NCI-H1417 (cell line): ENCODE data around the gene INTS1.
"Not testable (repeated sequence)": the region's sequence is repeated elsewhere in the genome, so short reads cannot be mapped to it uniquely, and the experiment has no call there.

ENCODE experiments used
- DNase-seq, 3 experiments: peaks; one replicate each; lab custom pipeline; 2025; lab: John Stamatoyannopoulos, UW

The INTS1 gene

DNA sequence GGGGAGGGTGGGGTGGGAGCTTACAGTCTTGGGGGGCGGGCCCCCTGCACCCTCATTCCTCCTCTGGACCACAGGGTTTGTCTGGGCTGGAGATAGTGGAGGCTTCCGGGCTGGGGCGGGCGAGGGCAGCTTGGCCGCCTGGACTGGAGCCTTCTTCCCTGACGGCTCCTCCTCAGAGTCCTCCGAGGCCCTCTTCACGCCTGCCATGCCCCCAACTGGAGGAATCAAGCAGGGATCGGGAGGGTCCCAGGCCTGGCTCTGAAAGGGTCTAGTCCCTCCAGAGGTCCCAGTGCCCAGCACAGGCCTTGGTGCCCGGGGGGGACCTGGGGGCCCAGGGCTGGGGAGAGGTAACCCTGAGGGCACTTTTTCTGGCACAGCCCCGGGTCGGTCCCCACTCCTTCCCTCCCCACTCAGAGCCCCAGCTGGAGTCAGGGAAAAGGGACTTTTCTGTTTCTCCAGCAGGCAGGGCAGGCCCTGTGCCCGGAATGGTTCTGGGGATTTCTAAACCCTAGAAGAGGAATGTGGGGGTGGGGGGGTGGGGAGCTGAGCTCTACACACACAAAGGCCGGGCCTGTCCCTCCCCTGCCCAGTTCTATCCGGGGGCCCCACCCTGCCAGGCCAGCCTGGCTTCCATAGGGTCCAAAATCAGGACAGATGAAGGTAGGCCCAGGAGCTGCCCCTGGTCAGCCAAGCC is 56.5 kb downstream of the INTS1 start:
- DNase-seq, result no peak

DNA sequence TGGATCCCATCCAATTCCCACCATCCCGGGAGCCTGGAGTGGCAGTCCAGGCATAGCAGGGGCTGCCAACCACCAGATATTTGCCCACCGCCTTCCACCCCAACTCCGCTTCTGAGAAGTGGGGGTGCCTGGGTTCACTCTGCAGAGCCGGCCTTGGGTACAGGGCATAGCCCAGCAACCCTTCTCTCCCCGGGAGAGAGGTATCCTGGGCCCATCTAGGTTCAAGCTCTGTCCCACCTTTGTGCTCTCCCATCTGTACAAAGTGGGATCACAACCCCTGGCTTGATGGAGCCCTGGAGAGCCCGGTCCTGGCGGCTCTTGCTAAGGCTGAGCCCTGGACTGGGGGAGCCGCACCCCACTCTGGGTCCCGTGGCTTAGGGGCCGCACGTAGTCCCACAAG is 57.1 kb downstream of the INTS1 start:
- DNase-seq, result no peak

DNA sequence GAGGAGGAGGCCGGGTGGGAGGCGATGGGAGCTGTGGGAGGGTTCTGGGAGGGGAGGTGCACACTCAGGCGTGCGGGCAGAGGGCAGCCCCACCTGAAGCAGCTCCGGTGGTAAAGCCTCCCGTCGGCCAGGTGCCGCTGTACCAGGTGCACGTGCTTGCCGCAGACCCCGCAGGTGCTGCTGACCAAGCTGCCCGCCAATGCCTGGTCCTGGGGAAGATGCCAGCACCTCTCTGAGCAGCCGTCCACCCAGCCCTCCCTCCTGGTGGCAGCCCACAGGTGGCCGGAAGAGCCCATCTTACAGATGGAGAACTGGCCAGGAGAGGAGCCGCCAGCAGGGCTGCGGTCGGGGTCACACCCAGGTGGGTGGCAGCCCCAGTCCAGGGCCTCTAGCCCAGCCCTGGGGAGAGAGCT is 57.6 kb downstream of the INTS1 start:
- DNase-seq, result peak in 2 of 3 experiments; percentile 69 to 82

DNA sequence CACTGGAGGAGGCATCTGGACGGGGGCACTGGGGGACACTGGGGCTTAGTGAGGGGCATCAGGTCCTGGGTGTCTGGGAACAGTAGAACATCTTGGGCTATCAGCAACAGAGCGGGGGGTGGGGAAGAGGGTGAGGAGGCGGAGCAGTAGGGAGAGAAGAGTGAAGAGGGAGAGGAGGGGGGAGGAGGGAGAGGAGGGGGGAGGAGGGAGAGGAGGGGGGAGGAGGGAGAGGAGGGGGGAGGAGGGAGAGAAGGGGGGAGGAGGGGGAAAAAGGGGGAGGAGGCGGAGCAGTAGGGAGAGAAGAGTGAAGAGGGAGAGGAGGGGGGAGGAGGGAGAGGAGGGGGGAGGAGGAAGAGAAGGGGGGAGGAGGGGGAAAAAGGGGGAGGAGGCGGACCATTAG is 58.2 kb downstream of the INTS1 start:
- peak in 1 of 3 experiments; percentile 60 for DNase-seq

DNA sequence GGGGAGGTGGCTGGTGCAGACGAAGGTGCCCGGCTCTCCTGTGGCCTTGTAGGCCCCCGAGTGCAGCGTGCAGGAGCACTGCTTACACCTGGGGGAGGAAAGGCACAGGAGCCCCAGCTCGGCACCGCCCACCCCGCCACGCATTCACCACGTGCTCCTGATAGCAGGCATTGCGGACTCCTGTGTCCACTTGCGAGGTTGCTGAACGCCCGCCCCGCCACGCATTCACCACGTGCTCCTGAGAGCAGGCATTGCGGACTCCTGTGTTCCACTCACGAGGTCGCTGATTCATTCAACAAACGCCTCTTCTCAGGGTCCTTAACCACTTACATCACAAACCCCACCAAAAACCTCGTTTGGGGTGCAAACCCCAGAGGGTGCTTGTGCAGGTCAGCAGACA is 58.8 kb downstream of the INTS1 start:
- no peak for DNase-seq

DNA sequence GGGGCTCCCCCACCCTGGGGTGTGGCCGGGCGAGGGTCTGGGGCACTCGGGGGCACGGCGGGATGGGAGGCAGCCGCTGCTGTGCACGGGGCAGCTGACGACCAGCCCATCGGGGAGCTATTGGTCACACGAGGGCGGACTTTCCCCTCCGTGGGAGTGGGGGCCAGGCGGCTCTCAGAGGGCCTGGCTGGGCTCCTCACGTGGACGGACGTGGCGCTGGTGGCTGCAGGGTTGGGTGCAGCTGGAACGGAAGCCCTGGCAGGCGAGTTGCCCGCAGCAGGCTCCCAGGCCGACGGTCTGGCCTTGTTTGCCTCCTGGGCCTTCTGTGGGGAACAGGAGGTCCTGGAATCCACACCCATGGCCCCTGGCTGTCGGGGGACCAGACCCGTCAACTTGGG is 59.3 kb downstream of the INTS1 start:
- no peak for DNase-seq

DNA sequence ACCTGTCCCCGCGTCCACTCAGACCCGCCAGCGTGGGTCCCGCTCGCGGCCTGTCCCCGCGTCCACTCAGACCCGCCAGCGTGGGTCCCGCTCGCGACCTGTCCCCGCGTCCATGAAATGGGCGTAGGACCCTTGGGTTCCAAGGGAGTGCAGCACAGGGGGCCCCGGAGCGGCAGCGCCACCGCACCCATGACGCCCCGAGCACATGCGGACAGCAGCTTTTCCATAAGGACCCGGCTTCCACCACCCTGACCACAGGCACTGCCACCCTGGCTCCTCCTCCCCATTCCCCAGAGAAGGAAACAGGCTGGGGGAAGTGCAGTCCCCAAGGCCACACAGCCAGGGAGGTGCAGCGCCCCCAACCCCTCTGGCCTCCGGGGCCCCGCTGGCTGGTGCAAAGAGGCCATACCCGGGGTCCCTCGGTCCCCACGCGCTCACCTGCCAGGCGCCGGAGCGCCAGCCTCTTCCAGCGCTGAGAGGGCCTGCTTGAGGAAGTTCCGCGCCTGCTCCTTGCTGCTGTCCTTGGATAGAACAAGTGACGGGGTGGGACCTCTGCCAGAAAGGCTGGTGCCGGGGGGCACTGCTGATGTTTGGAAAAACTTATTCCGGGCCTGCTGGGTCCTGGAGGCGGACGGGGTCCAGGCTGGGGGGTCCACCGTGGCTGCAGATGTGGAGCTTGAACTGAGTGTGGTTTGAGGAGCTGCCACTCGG is 59.8 kb downstream of the INTS1 start:
- DNase-seq, result no peak

DNA sequence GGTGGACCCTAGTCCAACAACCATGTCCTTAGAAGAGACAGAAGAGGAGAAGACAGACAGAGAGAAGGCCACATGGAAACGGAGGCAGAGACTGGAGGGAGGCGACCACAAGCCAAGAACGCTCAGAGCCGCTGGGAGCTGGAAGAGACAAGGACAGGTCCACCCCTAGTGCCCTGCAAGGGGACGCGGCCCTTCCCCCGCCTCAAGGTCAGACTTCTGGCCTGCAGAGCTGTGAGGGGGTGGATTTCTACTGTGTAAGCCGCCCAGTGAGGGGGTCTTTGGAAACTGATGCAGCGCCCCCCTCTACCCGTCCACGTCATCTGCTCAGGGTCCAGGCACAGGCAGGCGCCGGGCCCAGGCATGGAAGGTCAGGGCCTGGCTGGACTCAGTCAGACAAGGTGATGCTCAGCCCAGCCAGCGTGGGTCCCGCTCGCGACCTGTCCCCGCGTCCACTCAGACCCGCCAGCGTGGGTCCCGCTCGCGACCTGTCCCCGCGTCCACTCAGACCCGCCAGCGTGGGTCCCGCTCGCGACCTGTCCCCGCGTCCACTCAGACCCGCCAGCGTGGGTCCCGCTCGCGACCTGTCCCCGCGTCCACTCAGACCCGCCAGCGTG is 60.5 kb downstream of the INTS1 start:
- not testable (repeated sequence) for DNase-seq

DNA sequence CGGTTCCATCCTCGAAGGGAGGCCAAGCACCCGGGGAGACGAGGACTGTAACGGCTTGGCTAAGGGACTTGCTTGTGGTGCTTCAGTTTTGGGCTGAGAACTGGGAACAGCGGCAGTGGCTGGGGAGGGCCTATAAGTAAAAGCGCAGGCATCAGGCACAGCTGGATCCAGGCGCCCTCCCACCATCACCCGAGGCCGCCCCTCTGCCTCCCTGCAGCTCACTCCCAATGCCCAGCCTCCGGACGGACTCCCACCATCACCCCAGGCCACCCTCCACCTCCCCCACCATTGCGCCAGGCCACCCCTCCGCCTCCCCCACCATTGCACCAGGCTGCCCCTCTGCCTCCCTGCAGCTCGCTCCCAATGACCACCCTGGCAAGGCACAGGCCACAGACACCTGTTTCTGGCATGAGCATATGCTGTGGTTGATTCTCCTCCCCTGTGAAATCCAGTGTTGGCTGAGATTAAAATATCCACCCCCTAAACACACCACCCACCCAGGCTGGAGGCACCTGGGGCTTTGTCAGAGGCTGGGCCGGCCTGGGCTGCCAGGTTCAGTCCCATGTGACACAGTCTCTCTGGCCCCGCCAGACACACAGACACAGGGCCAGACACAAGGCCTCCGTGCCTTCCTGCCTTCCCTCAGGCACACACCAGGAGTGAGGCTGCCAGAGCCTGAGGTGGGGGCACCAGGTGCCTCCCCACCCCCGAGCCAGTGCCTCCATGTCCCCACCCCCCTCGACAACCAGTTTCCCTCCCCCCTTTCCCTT is 61.6 kb downstream of the INTS1 start:
- DNase-seq, result no peak

DNA sequence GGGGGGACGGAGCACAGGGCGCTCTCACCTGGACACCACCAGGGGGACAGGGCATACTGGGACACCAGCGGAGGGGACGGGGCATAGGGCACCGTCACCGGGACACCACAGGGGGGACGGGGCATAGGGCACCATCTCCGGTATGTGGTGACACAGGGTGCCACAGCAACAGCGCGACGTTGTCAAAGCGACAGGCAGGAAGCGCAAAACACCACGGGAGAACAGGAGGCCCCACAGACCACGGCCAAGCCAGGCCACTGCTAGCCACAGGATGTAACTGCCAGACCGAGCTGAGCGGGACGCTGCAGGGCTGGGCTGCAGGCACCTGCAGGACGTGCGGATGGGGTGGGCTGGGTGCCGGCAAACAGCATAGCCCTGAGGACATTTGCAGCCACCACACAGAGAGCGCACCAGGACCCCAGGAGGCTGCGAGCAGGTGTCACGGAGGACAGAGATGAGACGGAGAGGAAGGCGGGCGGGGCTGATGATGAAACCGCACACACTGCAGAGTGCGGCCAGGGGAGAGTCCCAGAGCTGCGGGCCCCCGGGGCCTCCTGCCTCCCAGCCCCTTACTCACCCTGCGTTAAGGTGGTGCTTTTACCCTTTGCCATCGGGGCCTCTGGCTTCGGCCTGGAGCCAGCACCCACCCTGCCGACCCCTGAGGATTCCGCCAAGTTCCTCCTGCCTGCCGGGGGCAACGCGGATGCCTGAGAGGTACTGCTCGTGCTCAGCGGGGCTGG is 62.4 kb downstream of the INTS1 start:
- DNase-seq, result peak in 2 of 3 experiments; percentile 17 to 25

DNA sequence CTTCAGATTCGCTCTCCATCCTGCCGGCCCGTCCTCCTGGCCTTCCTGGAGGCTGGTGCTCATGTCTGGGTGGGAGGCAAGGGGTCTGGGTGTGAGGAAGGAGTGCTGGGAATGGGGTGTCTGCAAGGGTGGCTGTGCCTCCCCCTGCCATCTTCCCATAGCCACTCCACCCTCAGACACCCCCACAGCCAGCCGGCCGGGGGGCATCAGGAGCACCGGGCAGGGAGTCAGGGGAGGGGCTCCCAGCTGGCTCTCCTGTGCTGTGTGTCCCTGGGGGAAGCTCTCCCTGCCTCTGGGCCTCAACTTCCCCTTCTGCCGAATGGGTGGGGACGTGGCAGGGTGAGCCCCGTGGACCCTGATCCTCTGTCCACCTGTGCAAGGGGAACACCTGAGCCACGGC is 63.6 kb downstream of the INTS1 start:
- no peak for DNase-seq

DNA sequence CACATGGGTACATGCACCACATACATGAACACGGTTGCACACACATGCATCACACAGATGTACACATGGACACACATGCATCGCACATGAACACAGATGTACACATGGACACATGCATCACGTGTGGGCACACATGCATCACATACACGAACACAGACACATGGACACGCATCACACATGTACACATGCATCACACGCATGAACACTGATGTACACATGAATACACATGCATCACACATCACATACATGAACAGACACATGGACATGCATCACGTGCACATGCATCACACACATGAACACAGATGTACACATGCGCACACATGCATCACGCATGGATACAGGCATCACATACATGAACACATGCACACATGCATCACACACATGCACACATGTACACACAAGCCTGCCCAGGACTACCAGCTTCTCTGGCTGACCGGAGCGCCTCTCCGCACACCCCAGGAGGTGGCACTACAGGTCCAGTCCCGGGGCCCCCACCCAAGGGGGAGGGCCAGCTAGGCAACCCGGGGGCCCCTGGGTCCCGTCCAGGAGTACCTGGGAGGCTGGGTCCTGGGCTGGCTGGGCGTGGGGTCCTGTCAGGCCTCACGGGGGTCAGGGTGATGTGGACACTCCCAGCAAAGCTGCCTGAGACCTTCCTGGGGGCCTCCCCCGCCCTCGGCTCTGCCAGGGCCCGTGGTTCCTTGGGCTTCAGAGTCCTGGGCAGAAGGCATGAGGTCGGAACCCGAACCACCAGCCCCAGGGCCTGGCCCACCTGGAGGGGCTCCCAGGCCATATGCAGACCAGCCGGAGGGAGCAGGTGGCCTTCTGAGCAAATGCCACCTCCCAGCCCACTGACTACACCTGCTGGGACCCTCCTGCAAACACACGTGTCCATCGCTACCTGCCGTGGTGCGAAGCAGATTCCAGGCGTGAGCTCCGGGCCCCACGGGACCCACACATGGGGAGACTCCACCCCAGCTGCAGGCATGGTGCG is 64.5 kb downstream of the INTS1 start:
- DNase-seq, result no peak

DNA sequence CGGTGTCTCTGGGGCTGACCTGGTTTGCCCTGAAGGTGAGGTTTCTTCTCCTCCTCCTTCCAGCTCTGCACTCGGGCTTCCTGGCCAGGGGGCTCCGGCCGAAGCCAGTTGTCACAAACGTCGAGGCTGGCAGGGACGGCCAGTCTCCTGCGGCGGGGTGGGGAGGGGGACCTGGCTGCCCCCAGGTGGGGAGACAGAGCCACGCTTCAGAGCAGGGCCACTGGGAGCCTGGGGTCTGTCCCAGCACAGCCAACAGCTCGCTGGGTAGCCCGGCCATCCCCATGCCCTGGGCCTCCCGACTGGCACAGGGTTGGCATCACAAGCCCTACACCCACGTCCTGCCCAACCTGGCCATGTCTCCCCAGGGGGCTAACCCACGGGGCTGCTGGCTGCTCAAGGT is 65.4 kb downstream of the INTS1 start:
- DNase-seq, result no peak

DNA sequence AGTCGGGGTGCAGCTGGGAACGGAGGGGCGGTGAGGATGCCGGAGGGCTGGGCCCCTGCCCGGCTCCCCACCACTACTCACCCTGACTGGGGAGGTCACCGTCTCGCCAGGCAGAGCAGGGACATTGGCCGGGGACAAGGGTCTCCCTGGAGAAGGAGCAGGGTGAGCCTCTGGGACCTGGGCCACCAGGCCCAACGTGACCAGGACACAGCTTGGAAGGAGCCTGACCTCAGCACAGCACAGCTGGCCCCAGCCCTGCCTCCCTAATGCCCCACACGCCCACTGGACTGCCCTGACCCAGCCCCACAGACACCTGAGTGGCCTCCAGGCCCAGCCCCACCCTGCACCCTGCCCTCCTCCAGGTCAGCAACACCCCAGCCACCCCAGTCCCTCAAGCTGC is 66.0 kb downstream of the INTS1 start:
- no peak for DNase-seq

DNA sequence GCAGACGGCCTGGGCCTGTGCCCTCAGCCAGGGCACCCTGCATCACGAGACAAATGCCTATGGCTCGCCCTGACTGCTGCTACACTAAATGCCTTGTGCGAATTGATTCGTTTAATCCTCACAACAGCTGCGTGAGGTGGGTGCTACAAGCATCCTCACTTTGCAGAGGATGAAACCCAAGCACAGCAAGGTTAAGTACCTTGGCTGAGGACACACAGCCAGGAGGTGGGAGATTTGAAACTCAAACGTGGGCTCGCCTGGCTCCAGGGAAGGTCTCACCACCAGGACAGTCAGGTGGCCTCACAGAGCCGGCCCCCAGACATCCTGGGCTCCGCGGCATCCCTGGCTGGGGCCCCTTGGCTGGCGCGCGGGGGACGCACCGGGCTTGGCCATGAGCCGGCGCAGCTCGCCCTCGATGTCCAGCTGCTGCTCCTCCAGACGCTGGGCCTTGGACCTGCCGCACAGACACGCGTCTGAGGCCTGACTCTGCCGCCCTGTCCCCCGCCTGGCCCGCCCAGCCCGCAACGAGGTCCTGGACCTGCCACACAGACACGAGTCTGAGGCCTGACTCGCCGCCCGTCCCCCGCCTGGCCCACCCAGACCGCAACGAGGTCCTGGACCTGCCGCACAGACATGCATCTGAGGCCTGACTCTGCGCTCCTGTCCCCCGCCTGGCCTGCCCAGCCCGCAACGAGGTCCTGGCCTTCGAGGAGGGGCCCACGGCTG is 66.9 kb downstream of the INTS1 start:
- no peak for DNase-seq

DNA sequence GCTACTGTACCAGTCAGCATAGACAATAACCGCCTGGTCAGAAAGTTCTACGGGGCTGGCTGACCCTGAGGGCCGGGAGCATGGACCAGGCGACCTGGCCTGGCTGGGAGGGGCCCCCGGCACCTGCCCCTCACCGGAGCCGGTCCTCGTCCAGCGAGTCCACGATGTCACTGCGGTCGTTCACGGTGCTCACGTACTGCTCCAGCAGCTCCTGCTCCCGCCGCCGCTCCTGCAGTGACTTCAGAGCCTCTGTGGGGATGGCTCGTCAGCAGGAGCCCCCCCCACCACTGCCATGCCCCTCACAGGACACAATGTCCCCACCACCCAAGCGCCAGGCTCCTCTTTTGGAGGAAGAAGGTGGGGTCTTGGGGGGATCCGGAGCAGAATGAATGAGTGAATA is 67.6 kb downstream of the INTS1 start:
- no peak for DNase-seq

DNA sequence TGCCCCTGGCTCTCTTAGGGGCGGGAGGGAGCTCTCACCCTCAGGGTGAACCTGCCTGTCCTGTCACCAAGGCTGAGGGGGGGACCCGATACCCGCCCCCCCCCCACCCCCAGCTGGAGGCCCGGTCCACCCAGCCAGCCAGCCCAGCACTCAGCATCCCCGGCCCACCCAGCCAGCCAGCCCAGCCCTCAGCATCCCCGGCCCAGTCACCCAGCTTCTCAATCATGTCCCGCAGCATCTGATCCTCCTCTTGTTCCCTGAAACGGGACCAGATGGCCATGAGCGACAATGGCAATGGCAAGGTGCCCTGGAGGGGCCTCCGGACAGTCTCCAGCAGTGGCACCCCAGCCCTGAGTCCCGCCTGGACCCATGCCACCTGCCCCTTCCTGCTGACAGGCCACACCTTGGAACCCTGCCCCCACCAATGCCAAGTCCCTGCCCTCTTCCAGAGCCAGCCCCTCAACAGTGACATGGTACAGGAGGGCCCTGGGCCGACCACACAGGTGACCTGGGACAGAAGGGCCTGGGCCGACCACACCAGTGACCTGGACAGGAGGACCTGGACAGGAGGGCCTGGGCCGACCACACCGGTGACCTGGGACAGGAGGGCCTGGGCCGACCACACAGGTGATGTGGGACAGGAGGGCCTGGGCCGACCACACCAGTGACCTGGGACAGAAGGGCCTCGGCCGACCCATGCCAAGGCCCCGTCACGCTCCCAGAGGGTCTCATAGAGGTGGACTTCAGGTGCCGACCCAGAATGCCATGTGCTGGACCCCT is 69.1 kb downstream of the INTS1 start:
- no peak for DNase-seq

DNA sequence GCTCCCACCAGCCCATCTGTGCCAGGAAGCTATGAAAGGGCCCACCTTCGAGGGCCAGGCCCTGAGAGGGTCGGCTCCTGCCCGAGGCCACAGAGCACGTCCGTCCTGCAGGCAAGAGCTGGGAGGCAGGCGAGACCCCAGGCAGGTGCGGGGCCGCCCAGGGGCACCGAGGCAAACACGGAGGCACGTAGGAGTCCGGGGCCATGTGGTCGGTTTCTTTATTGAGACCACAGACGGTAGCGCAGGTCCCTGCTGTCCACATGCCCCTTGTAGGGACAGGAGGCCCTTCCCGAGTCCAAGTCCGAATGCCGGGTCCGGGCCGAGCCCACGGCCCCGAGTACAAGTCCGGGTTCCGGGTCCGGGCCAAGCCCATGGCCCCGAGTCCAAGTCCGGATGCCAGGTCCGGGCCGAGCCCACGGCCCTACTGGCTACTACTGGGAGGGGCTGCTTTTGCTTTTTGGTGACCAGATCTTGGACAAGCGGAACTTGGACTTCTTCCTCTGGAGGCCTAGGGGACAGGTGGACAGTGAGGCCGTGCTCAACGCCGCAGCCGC is 69.9 kb downstream of the INTS1 start:
- DNase-seq, result no peak
